ENCODE measurements around the gene PPP2R5D. TPM values are rescaled to one million over a fixed set of nuclear protein-coding genes. Genes with fewer than 3 reads are reported as not detected.

PPP2R5D gene
- total RNA-seq: 33.4 and 66.2 TPM in 2 replicates

DNA sequence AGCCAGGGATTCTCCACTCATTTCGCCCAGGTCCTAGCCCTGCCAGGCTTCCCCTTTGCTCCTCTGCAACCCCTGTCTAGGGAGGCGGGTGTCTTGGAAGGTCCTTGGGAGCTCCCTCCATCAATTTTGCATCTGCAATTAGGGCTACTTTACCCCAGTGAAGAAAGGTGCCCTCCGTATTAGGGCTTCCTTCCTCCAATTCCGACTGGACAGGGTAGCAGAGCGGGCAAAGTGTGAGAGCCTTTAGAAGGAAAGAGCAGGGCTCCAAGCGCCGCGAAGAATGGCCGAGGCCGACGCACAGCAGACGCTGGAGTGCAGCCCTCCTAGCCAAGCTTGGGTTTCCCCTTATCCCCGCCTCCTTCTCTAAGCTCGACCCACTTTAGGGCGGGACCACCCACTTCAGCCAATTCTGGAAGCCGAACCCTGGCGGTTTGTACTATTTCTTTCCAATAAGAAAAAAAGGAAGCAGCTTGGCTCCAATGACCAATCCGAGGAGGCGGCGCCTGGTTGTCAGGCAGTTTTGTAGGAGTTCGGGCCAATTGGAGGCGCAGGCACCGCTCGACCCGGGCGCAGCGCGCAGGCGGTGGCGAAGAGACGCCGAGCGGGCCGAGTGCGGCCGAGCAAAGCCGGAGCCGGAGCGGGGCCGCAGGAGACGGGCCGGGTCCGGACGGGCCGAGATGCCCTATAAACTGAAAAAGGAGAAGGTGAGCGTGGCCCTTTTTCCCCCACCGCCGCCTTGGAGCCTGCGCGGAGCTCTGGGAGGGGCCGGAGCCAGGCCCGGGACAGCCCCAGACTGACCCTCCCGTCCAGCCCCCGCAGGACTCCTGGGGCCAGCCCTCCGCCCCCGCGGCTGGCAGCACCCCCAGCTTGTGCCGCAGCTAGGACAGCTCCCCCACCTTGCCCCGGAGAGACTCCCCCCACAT lies at the start of gene PPP2R5D:
PPP2R5D (plus strand) TSS at position 570 of the 923 bp plus-strand sequence; CDS start at position 678, 108 bp downstream.
- H3K4me3 ChIP-seq (ENCODE audit: low read depth, low read length): peak within 1 kb of the TSS; percentile 62
- TF ChIP-seq CTCF (IDR thresholded peaks at IDR 0.05; ENCODE audit: insufficient read depth, low read length, poor library complexity, severe bottlenecking): no peak
- no peaks in the 10 kb centered on the region for H3K36me3 ChIP-seq (ENCODE audit: control insufficient read depth, insufficient read depth, low read length)
- no peaks in the 10 kb centered on the region for H3K27me3 ChIP-seq (ENCODE audit: control insufficient read depth, insufficient read depth, low read length)
- DNase-seq (ENCODE audit: low read depth): peak; percentile 96

GRCh38 chr6:42935322-42935721 lies 49.0 kb upstream of the PPP2R5D start:
- no peak for TF ChIP-seq CTCF (IDR thresholded peaks at IDR 0.05; ENCODE audit: insufficient read depth, low read length, poor library complexity, severe bottlenecking)
- no peak overlapping the region for H3K4me3 ChIP-seq (ENCODE audit: low read depth, low read length)

DNA sequence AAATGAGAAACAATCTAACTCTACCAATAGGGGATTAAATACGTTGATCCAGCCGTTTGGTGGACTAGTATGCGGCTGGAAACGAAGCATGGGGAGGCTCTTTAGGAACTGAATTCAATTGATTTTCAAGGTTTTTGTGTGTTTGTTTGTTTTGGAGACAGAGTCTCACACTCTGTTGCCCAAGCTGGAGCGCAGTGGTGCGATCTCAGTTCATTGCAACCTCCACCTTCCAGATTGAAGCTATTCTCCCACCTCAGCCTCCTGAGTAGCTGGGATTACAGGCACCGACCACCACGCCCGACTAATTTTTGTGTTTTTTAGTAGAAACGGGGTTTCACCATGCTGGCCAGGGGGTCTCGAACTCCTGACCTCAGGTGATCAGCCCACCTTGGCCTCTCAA lies 48.0 kb upstream of the PPP2R5D start:
- DNase-seq (ENCODE audit: low read depth): no peak
- no peak overlapping the region for H3K4me3 ChIP-seq (ENCODE audit: low read depth, low read length)
- no peak for TF ChIP-seq CTCF (IDR thresholded peaks at IDR 0.05; ENCODE audit: insufficient read depth, low read length, poor library complexity, severe bottlenecking)
- H3K36me3 ChIP-seq (ENCODE audit: control insufficient read depth, insufficient read depth, low read length): no peaks in the 10 kb centered on the region
- no peaks in the 10 kb centered on the region for H3K27me3 ChIP-seq (ENCODE audit: control insufficient read depth, insufficient read depth, low read length)

More at GRCh38 chr6:42935322-42935721, 49.0 kb upstream of the PPP2R5D start:
- H3K36me3 ChIP-seq (ENCODE audit: control insufficient read depth, insufficient read depth, low read length): no peaks in the 10 kb centered on the region
- no peak for DNase-seq (ENCODE audit: low read depth)
- no peaks in the 10 kb centered on the region for H3K27me3 ChIP-seq (ENCODE audit: control insufficient read depth, insufficient read depth, low read length)

DNA sequence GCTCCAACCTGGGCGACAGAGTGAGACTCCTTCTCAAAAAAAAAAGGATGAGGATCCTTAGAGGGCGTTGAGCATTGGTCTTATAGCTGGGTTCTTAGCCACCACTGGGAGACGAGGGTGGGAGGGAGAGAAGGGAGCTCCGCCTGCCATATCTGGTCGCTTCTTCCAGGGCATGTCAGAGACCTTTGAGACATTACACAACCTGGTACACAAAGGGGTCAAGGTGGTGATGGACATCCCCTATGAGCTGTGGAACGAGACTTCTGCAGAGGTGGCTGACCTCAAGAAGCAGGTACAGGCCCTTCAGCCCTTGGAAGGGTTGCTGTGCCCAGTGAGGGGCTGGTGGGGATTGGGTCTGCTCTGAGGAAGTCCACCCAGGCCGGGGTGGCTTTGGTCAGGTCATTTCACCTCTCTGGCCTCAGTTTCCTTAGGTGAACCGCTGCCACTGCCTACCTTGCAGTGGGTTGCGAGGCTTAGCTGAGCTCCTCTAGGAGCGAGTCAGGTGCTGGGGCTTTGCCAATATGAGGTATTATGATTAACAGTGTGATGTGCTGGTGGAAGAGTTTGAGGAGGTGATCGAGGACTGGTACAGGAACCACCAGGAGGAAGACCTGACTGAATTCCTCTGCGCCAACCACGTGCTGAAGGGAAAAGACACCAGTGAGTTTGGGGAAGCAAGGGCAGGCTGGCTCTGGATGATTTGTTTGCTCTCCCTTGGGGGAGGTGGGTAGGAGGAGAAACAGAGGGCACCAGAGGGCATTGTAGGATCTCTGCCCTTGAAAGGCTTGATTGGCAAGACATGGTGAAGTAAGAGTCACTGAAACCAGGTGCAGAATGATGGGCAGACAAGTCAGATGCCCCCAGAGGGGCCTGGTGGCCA lies 46.6 kb upstream of the PPP2R5D start:
- no peak for DNase-seq (ENCODE audit: low read depth)
- H3K4me3 ChIP-seq (ENCODE audit: low read depth, low read length): no peak overlapping the region
- H3K27me3 ChIP-seq (ENCODE audit: control insufficient read depth, insufficient read depth, low read length): no peaks in the 10 kb centered on the region
- no peak for TF ChIP-seq CTCF (IDR thresholded peaks at IDR 0.05; ENCODE audit: insufficient read depth, low read length, poor library complexity, severe bottlenecking)
- no peaks in the 10 kb centered on the region for H3K36me3 ChIP-seq (ENCODE audit: control insufficient read depth, insufficient read depth, low read length)

DNA sequence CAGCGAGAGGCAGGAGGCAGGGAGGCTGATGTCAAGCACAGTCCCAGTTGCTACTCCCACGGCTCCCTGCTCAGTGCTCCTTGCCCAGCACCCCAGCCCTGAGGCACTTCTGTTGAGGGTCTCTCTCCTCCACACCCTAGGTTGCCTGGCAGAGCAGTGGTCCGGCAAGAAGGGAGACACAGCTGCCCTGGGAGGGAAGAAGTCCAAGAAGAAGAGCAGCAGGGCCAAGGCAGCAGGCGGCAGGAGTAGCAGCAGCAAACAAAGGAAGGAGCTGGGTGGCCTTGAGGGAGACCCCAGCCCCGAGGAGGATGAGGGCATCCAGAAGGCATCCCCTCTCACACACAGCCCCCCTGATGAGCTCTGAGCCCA lies 46.0 kb upstream of the PPP2R5D start:
- TF ChIP-seq CTCF (IDR thresholded peaks at IDR 0.05; ENCODE audit: insufficient read depth, low read length, poor library complexity, severe bottlenecking): no peak
- H3K4me3 ChIP-seq (ENCODE audit: low read depth, low read length): no peak overlapping the region
- H3K36me3 ChIP-seq (ENCODE audit: control insufficient read depth, insufficient read depth, low read length): no peaks in the 10 kb centered on the region
- no peaks in the 10 kb centered on the region for H3K27me3 ChIP-seq (ENCODE audit: control insufficient read depth, insufficient read depth, low read length)
- DNase-seq (ENCODE audit: low read depth): no peak
